HG03196 (cell line): Measurements from ENCODE around the gene FOXP2.
"Not testable (repeated sequence)": the region's sequence is repeated elsewhere in the genome, so short reads cannot be mapped to it uniquely, and the experiment has no call there.

Experiments
- ATAC-seq: cut with Tn5 transposase; IDR thresholded peaks from one replicate; pipeline ENCODE4 v1.9.1; 2021; ENCODE audit not compliant: unreplicated experiment

FOXP2 gene

GRCh38 chr7:114419441-114420272 lies 5.0 kb downstream of the FOXP2 start:
- no peak for ATAC-seq

GRCh38 chr7:114422507-114423501 lies 8.2 kb downstream of the FOXP2 start:
- ATAC-seq, result no peak

- no peak for ATAC-seq
These were observed 11.8 kb downstream of the FOXP2 start for GRCh38 chr7:114426382-114426781.

GRCh38 chr7:114426824-114427223 lies 12.2 kb downstream of the FOXP2 start:
- no peak for ATAC-seq

GRCh38 chr7:114428211-114428610 lies 13.6 kb downstream of the FOXP2 start:
- no peak for ATAC-seq

- ATAC-seq, result no peak
These were observed 16.6 kb downstream of the FOXP2 start for GRCh38 chr7:114431189-114431588.

GRCh38 chr7:114432061-114432460 lies 17.4 kb downstream of the FOXP2 start:
- no peak for ATAC-seq

- ATAC-seq, result no peak
These were observed 18.1 kb downstream of the FOXP2 start for GRCh38 chr7:114432703-114433102.

GRCh38 chr7:114439581-114439980 lies 25.0 kb downstream of the FOXP2 start:
- ATAC-seq, result no peak

- not testable (repeated sequence) for ATAC-seq
These were observed 26.3 kb downstream of the FOXP2 start for GRCh38 chr7:114440927-114441326.

- ATAC-seq, result no peak
These were observed 29.6 kb downstream of the FOXP2 start for GRCh38 chr7:114444196-114444595.

GRCh38 chr7:114450431-114450830 lies 35.8 kb downstream of the FOXP2 start:
- no peak for ATAC-seq

- ATAC-seq, result no peak
These were observed 45.0 kb downstream of the FOXP2 start for GRCh38 chr7:114459574-114459973.

GRCh38 chr7:114460021-114460420 lies 45.4 kb downstream of the FOXP2 start:
- ATAC-seq, result no peak

GRCh38 chr7:114466917-114467316 lies 52.3 kb downstream of the FOXP2 start:
- no peak for ATAC-seq

GRCh38 chr7:114468844-114469243 lies 54.2 kb downstream of the FOXP2 start:
- no peak for ATAC-seq

- ATAC-seq, result no peak
These were observed 58.4 kb downstream of the FOXP2 start for GRCh38 chr7:114472896-114473512.

GRCh38 chr7:114478384-114478783 lies 63.8 kb downstream of the FOXP2 start:
- ATAC-seq, result no peak

- no peak for ATAC-seq
These were observed 67.4 kb downstream of the FOXP2 start for GRCh38 chr7:114481999-114482398.

- ATAC-seq, result no peak
These were observed 69.6 kb downstream of the FOXP2 start for GRCh38 chr7:114484226-114484625.

- ATAC-seq, result no peak
These were observed 72.6 kb downstream of the FOXP2 start for GRCh38 chr7:114487174-114487573.
